GM19099 (cell line): ENCODE measurements around the gene PAQR4.

Experiments used
- POLR2A ChIP-seq: IDR thresholded peaks from 3 replicates; pipeline ENCODE4 v1.6.1; 2011; ENCODE audit warnings: low read depth; ENCODE audit not compliant: insufficient read length; ENCODE audit errors: extremely low read depth

The PAQR4 gene

GRCh38 chr16:3013998-3014690 lies 45.0 kb downstream of the PAQR4 start:
- no peak for TF ChIP-seq POLR2A

- no peak for TF ChIP-seq POLR2A
These were observed 45.8 kb downstream of the PAQR4 start for GRCh38 chr16:3014971-3015370.

- TF ChIP-seq POLR2A: no peak
These were observed 46.8 kb downstream of the PAQR4 start for GRCh38 chr16:3015865-3016521.

GRCh38 chr16:3017344-3017743 lies 48.2 kb downstream of the PAQR4 start:
- TF ChIP-seq POLR2A: no peak

DNA sequence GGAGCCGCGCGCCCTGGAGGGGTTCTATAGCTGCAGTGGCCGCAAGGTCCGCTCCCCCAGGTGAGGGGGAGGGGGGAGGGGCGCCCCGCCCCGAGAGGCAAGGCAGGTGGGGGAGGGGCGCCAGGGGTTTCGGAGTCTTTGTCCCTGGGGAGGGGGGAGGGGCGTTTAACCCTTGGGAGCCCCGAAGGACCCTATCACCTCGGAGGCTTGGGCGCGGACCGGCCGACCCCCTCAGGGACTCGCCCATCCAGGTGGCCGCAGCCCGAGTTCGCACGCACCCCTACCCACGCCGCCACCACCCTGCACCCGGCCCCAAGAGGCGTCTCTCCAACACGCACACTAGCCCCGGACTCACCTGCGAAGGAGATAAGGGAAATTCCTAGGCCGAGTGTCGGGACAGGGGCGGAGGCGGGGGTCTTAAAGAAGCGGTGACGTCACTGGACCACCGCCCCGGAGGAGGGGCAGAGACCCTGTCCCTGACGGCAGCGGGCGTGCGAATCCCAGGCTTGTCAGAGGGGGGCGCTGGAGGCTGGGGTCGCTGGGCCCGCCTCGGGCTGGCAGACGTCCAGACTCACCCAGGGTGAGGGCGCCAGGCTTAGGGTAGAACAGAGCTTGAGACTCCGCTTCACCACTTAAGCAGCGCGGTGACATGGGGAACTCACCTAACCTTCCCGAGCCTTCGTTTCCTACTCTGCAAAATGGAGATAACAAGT lies 48.8 kb downstream of the PAQR4 start, which contains the start of gene CLDN6:
CLDN6 (minus strand) TSS at position 390 of the 713 bp plus-strand sequence. CDS start 2,162 bp downstream, outside the sequence.
- TF ChIP-seq POLR2A: no peak

DNA sequence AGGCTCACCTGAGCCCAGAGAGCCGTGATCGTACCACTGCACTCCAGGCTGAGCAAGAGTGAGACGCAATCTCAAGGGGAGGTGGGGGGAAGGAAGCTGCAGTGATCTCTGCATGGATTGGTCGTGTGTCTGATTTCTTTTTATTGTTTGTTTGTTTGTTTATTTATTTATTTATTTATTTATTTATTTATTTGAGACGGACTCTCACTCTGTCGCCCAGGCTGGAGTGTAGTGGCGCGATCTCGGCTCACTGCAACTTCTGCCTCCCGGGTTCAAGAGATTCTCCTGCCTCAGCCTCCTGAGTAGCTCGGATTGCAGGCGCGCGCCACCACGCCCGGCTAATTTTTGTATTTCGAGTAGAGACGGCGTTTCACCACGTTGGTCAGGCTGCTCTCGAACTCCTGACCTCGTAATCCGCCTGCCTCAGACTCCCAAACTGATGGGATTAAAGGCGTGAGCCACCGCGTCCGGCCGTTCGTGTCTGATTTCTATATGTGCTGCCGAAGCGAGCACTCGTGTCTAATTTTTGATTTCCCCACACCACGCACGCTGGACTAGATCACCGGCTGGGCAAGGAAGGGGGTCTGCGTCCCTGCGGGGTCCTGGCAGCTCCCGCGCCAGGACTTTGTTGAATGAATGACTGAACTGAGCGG lies 50.6 kb downstream of the PAQR4 start:
- no peak for TF ChIP-seq POLR2A

DNA sequence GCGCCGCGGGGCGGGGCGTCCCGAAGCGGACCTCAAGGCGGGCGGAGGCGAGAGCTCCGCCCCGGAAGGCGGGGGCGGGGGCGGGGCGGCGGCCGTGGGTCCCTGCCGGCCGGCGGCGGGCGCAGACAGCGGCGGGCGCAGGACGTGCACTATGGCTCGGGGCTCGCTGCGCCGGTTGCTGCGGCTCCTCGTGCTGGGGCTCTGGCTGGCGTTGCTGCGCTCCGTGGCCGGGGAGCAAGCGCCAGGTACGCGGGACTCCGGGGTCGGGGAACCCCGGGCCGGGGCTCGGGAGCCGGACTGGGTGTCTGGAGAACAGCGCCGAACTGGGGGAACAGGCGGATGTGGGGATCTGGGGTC lies 51.1 kb downstream of the PAQR4 start, which contains the start of gene TNFRSF12A:
TNFRSF12A (plus strand) TSS at position 122 of the 357 bp plus-strand sequence; CDS start at position 152, 30 bp downstream.
- peak; percentile 81 for TF ChIP-seq POLR2A

DNA sequence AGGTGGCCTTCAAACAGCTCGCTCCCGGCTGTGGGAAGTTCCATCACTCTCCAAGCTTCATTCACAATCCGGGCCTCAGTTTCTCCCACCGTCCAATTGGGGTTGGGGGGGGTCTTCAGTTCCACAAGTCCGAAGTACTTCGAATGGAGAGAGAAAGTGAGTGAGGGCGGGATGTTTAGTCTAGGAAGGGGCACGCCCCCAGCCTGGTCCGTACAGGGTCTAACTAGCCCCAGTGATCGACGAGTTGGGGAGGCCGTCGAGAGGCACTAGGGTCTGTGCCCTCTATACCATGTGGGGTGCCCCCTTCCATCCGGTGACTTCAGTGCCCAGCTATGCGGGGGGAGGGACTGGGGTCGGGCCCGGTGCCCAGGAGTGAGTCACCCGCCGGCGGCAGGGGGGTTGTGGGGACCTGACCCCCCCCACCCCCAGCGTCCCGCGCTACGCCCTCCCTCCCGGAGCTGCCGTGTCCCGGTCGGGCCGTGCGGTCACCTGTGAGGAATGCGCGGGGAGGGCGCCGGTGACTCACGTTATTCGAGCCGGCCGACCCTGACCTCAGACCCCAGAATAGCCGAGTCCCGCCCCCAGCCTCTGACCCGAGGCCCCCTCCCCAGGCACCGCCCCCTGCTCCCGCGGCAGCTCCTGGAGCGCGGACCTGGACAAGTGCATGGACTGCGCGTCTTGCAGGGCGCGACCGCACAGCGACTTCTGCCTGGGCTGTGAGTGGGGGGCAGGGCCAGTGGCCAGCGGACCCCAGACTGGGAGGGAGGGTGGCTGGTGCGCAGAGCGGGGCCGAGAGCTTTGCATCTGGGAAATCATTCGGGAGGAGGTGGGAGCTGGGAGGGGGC lies 51.7 kb downstream of the PAQR4 start:
- no peak for TF ChIP-seq POLR2A

GRCh38 chr16:3021449-3022207 lies 52.5 kb downstream of the PAQR4 start:
- no peak for TF ChIP-seq POLR2A

DNA sequence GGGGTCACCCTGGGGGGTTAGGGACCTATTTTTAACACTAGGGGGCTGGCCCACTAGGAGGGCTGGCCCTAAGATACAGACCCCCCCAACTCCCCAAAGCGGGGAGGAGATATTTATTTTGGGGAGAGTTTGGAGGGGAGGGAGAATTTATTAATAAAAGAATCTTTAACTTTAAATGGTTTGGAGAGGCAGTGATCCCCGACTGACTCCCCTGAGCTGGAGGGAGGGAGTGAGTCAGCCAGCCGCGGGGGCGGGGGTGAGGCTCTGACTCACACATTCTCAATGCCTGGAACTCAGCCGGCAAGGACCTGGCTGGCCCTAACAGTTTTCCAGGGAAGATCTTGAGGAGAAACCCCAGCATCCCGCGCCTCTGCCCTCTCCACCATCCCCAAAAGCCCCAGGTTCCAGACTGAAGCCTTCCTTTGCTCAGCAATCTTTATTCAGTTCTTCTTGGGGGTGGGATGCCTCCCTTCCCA lies 53.1 kb downstream of the PAQR4 start:
- TF ChIP-seq POLR2A: no peak

DNA sequence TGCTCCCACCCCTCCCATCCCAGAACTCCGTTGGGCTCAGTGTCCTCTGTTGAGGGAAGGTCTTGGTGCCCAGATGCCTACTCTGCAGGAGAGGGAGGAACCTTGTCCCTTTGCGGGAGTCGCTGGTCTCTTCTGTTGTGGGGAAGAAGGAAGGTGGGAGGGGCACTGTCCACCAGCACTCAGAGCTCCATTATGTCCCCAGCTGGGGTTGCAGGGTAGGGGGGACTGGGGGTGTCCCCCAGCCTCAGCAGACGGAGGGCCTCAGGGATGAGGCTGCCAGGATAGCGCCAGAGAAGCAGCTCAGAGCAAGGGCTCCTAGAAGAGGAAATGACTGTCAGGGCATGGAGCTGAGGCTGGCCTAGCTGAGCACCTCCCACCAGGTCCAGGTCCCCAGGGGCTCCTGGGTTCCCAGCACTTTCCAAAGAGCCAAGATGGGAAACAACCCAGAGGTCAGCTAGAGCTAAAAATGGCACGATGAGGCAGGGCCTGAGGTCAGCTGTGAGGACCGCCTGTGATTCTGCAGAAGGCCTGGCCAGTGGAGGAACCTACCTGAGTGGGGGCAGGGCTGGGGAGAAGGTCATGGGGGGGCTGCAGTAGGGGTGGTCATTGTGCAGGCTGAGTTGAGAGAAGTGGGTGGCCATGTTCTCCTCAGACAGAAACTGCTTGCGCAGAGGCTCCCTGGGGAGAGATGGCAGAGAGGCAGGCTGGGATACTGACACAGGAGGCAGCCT lies 53.7 kb downstream of the PAQR4 start:
- TF ChIP-seq POLR2A: no peak
